Stimulated activated CD8-positive, alpha-beta memory T cell treated with anti-CD3 and anti-CD28 coated beads, Interleukin-7, amount 100 ng/mL, for 4 hours (primary cell): Measurements from ENCODE around the gene SYNDIG1L.

Experiments
- DNase-seq, 2 donors: peaks; one replicate each; pipeline ENCODE4 v3.0.0-alpha.2; 2020; ENCODE audit warnings: low read depth in 2 of 2

SYNDIG1L gene

GRCh38 chr14:74358176-74358829 lies 67.7 kb downstream of the SYNDIG1L start:
- no peak for DNase-seq

GRCh38 chr14:74357585-74357984 lies 68.4 kb downstream of the SYNDIG1L start:
- no peak for DNase-seq

GRCh38 chr14:74356892-74357575 lies 69.0 kb downstream of the SYNDIG1L start:
- no peak for DNase-seq
